Keratinocyte (primary cell): Measurements from ENCODE around the gene PPIG.

Experiments
- CTCF ChIP-seq, 3 experiments: IDR thresholded peaks in 1 of 3; conservative IDR thresholded peaks in 1 of 3; optimal IDR thresholded peaks in 1 of 3; 2 replicates in 2 of 3; 3 replicates in 1 of 3; pipeline versions ENCODE3 to v1.5.1; 2011; ENCODE audit warnings: low read length in 3 of 3, mild to moderate bottlenecking in 3 of 3, moderate library complexity in 2 of 3, control low read depth in 1 of 3, inconsistent platforms in 1 of 3; ENCODE audit not compliant: insufficient read depth in 2 of 3; ENCODE audit errors: extremely low read depth in 1 of 3
- EZH2 ChIP-seq: IDR thresholded peaks from one replicate; pipeline ENCODE4 v1.6.1; 2012; ENCODE audit warnings: inconsistent platforms, mild to moderate bottlenecking, low read length, moderate library complexity

- TF ChIP-seq CTCF (optimal IDR thresholded peaks at IDR 0.05 in 1 of 3, IDR thresholded peaks at IDR 0.05 in 1 of 3, conservative IDR thresholded peaks at IDR 0.05 in 1 of 3; ENCODE audit: extremely low read depth in 1 of 3, insufficient read depth in 2 of 3, low read length in 3 of 3) (no peak), EZH2 (no peak)
Measured at GRCh38 chr2:169572189-169572588, 12.0 kb upstream of the PPIG start.
